ENCODE measurements around the gene ATXN7L3. TPM values are rescaled to one million over a fixed set of nuclear protein-coding genes. Genes with fewer than 3 reads are reported as not detected.

The ATXN7L3 gene
- total and polyA plus RNA-seq, 9 of the 15 experiments (the other 6 are each of a cell fraction or from before 2014, with no cell fraction given), result 0.62 to 66.1 (median 33.2) TPM

- no peak for TF ChIP-seq ARID3A (IDR thresholded peaks at IDR 0.05; ENCODE audit: borderline replicate concordance, low read depth, low read length)
- TF ChIP-seq, protein P1, sequence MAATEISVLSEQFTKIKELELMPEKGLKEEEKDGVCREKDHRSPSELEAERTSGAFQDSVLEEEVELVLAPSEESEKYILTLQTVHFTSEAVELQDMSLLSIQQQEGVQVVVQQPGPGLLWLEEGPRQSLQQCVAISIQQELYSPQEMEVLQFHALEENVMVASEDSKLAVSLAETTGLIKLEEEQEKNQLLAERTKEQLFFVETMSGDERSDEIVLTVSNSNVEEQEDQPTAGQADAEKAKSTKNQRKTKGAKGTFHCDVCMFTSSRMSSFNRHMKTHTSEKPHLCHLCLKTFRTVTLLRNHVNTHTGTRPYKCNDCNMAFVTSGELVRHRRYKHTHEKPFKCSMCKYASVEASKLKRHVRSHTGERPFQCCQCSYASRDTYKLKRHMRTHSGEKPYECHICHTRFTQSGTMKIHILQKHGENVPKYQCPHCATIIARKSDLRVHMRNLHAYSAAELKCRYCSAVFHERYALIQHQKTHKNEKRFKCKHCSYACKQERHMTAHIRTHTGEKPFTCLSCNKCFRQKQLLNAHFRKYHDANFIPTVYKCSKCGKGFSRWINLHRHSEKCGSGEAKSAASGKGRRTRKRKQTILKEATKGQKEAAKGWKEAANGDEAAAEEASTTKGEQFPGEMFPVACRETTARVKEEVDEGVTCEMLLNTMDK (IDR thresholded peaks at IDR 0.05; ENCODE audit: borderline replicate concordance, insufficient read depth, low read depth, low read length, poor library complexity, severe bottlenecking), result peak; percentile 71
- TF ChIP-seq TBL1XR1 (IDR thresholded peaks at IDR 0.05; ENCODE audit: low read length in 2 of 2), result no peak
- no peak for TF ChIP-seq KLF6 (CRISPR knock-in tag; IDR thresholded peaks at IDR 0.05; ENCODE audit: borderline replicate concordance)
- TF ChIP-seq ZNF41 (CRISPR knock-in tag; conservative IDR thresholded peaks at IDR 0.05), result no peak
- TF ChIP-seq, protein P2, sequence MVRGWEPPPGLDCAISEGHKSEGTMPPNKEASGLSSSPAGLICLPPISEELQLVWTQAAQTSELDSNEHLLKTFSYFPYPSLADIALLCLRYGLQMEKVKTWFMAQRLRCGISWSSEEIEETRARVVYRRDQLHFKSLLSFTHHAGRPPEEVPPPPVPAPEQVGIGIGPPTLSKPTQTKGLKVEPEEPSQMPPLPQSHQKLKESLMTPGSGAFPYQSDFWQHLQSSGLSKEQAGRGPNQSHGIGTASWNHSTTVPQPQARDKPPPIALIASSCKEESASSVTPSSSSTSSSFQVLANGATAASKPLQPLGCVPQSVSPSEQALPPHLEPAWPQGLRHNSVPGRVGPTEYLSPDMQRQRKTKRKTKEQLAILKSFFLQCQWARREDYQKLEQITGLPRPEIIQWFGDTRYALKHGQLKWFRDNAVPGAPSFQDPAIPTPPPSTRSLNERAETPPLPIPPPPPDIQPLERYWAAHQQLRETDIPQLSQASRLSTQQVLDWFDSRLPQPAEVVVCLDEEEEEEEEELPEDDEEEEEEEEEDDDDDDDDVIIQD (CRISPR knock-in tag; IDR thresholded peaks at IDR 0.05), result no peak
- TF ChIP-seq, protein P3, sequence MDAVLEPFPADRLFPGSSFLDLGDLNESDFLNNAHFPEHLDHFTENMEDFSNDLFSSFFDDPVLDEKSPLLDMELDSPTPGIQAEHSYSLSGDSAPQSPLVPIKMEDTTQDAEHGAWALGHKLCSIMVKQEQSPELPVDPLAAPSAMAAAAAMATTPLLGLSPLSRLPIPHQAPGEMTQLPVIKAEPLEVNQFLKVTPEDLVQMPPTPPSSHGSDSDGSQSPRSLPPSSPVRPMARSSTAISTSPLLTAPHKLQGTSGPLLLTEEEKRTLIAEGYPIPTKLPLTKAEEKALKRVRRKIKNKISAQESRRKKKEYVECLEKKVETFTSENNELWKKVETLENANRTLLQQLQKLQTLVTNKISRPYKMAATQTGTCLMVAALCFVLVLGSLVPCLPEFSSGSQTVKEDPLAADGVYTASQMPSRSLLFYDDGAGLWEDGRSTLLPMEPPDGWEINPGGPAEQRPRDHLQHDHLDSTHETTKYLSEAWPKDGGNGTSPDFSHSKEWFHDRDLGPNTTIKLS (IDR thresholded peaks at IDR 0.05; ENCODE audit: borderline replicate concordance, low read depth), result no peak
- no peak for TF ChIP-seq ZEB2 (IDR thresholded peaks at IDR 0.05)
- no peak for TF ChIP-seq WHSC1 (IDR thresholded peaks at IDR 0.05; ENCODE audit: low read length)
- TF ChIP-seq, protein P4, sequence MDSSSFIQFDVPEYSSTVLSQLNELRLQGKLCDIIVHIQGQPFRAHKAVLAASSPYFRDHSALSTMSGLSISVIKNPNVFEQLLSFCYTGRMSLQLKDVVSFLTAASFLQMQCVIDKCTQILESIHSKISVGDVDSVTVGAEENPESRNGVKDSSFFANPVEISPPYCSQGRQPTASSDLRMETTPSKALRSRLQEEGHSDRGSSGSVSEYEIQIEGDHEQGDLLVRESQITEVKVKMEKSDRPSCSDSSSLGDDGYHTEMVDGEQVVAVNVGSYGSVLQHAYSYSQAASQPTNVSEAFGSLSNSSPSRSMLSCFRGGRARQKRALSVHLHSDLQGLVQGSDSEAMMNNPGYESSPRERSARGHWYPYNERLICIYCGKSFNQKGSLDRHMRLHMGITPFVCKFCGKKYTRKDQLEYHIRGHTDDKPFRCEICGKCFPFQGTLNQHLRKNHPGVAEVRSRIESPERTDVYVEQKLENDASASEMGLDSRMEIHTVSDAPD (CRISPR knock-in tag; IDR thresholded peaks at IDR 0.05), result no peak
- TF ChIP-seq, protein P5, sequence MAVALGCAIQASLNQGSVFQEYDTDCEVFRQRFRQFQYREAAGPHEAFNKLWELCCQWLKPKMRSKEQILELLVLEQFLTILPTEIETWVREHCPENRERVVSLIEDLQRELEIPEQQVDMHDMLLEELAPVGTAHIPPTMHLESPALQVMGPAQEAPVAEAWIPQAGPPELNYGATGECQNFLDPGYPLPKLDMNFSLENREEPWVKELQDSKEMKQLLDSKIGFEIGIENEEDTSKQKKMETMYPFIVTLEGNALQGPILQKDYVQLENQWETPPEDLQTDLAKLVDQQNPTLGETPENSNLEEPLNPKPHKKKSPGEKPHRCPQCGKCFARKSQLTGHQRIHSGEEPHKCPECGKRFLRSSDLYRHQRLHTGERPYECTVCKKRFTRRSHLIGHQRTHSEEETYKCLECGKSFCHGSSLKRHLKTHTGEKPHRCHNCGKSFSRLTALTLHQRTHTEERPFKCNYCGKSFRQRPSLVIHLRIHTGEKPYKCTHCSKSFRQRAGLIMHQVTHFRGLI (CRISPR knock-in tag; IDR thresholded peaks at IDR 0.05), result no peak
- TF ChIP-seq ZNF174 (CRISPR knock-in tag; IDR thresholded peaks at IDR 0.05), result no peak
Observed at GRCh38 chr17:44218344-44219107, 18.8 kb upstream of the ATXN7L3 start (continued).

All from K562 (cell line).